Measurements from ENCODE around the gene ADGRL3.
"Not testable (repeated sequence)": the region's sequence is repeated elsewhere in the genome, so short reads cannot be mapped to it uniquely, and the experiment has no call there.

The ADGRL3 gene

GRCh38 chr4:61763682-61764081 lies 563.6 kb downstream of the ADGRL3 start:
- DNase-seq = no peak

- DNase-seq = not testable (repeated sequence)
Observed at GRCh38 chr4:61764090-61764489, 564.0 kb downstream of the ADGRL3 start.

- DNase-seq = not testable (repeated sequence)
Observed at GRCh38 chr4:61769444-61770167, 569.5 kb downstream of the ADGRL3 start.

GRCh38 chr4:61770456-61770855 lies 570.3 kb downstream of the ADGRL3 start:
- DNase-seq = no peak

- no peak for DNase-seq
Observed at GRCh38 chr4:61771056-61771455, 570.9 kb downstream of the ADGRL3 start.

- no peak for DNase-seq
Observed at GRCh38 chr4:61772126-61772525, 572.0 kb downstream of the ADGRL3 start.

- DNase-seq = no peak
Observed at GRCh38 chr4:61773655-61774245, 573.6 kb downstream of the ADGRL3 start.

GRCh38 chr4:61782133-61782532 lies 582.0 kb downstream of the ADGRL3 start:
- DNase-seq = no peak

GRCh38 chr4:61783050-61783449 lies 582.9 kb downstream of the ADGRL3 start:
- no peak for DNase-seq

GRCh38 chr4:61785761-61786160 lies 585.6 kb downstream of the ADGRL3 start:
- DNase-seq = no peak

- DNase-seq = no peak
Observed at GRCh38 chr4:61786211-61786610, 586.1 kb downstream of the ADGRL3 start.

- no peak for DNase-seq
Observed at GRCh38 chr4:61795998-61796397, 595.9 kb downstream of the ADGRL3 start.

GRCh38 chr4:61799794-61800193 lies 599.7 kb downstream of the ADGRL3 start:
- no peak for DNase-seq

GRCh38 chr4:61805227-61805626 lies 605.1 kb downstream of the ADGRL3 start:
- DNase-seq = no peak

GRCh38 chr4:61805979-61806378 lies 605.9 kb downstream of the ADGRL3 start:
- DNase-seq = no peak

- no peak for DNase-seq
Observed at GRCh38 chr4:61812171-61812570, 612.0 kb downstream of the ADGRL3 start.

- DNase-seq = no peak
Observed at GRCh38 chr4:61817071-61817470, 616.9 kb downstream of the ADGRL3 start.

- no peak for DNase-seq
Observed at GRCh38 chr4:61820136-61820535, 620.0 kb downstream of the ADGRL3 start.

- DNase-seq = no peak
Observed at GRCh38 chr4:61824454-61824853, 624.3 kb downstream of the ADGRL3 start.

- no peak for DNase-seq
Observed at GRCh38 chr4:61827907-61828391, 627.8 kb downstream of the ADGRL3 start.

GRCh38 chr4:61828960-61829359 lies 628.8 kb downstream of the ADGRL3 start:
- DNase-seq = no peak

- no peak for DNase-seq
Observed at GRCh38 chr4:61831987-61832386, 631.9 kb downstream of the ADGRL3 start.

- DNase-seq = no peak
Observed at GRCh38 chr4:61837395-61837794, 637.3 kb downstream of the ADGRL3 start.

GRCh38 chr4:61838072-61838471 lies 637.9 kb downstream of the ADGRL3 start:
- DNase-seq = no peak

GRCh38 chr4:61841714-61842113 lies 641.6 kb downstream of the ADGRL3 start:
- no peak for DNase-seq

Measured in T-helper 9 cell (primary cell).